WTC11 (cell line): Measurements from ENCODE around the gene DNAH17. TPM values are rescaled to one million over a fixed set of nuclear protein-coding genes. Genes with fewer than 3 reads are reported as not detected.
A peak's percentile ranks its signal among the peaks of the same experiment; 100 is the strongest.

ENCODE experiments used
- ATAC-seq: fragments of 200-7000 bp; cut with Tn5 transposase; 2 replicates; pipeline ENCODE4 v1.10.0; 2021; ENCODE audit warnings: mild to moderate bottlenecking, moderate library complexity
- CTCF ChIA-PET: fragments of 300-600 bp; sonication (Branson Sonifier 250); formaldehyde crosslinking; loops from one replicate; lab custom pipeline; 2021; ENCODE audit warnings: antibody characterized with exemption; lab: Charles Lee
- POLR2A ChIA-PET: fragments of 350-600 bp; sonication (Branson Sonifier 250); formaldehyde crosslinking; loops from one replicate; lab custom pipeline; 2021; ENCODE audit warnings: antibody characterized with exemption; lab: Charles Lee
- DNase-seq: peaks from one replicate; pipeline ENCODE4 v3.0.0; 2021; ENCODE audit warnings: low spot score
- H3K27ac Mint-ChIP-seq: 2 replicates; pipeline ENCODE4 v1.8.0; 2021; ENCODE audit warnings: mixed read lengths
- H3K27me3 Mint-ChIP-seq: 2 replicates; pipeline ENCODE4 v1.8.0; 2021; ENCODE audit warnings: low read depth, mild to moderate bottlenecking, moderate library complexity, mixed read lengths
- H3K36me3 Mint-ChIP-seq: 2 replicates; pipeline ENCODE4 v1.8.0; 2021; ENCODE audit warnings: mixed read lengths
- H3K4me1 Mint-ChIP-seq: 2 replicates; pipeline ENCODE4 v1.8.0; 2022; ENCODE audit warnings: mixed read lengths
- H3K4me3 Mint-ChIP-seq: 2 replicates; pipeline ENCODE4 v1.8.0; 2021; ENCODE audit warnings: mild to moderate bottlenecking, moderate library complexity, mixed read lengths
- H3K9me3 Mint-ChIP-seq: 2 replicates; pipeline ENCODE4 v1.8.0; 2021; ENCODE audit warnings: mixed read lengths
- CREM ChIP-seq: sonication (generic); formaldehyde crosslinking; IDR thresholded peaks from 2 replicates; pipeline ENCODE4 v1.8.1; 2022; ENCODE audit warnings: mild to moderate bottlenecking, missing genetic modification reagents, moderate library complexity
- E2F5 ChIP-seq: sonication (generic); formaldehyde crosslinking; IDR thresholded peaks from 2 replicates; pipeline ENCODE4 v1.8.1; 2022; ENCODE audit warnings: mild to moderate bottlenecking, moderate library complexity, missing genetic modification reagents
- HMGXB4 ChIP-seq: sonication (generic); formaldehyde crosslinking; IDR thresholded peaks from 2 replicates; pipeline ENCODE4 v1.8.1; 2023; ENCODE audit warnings: mild to moderate bottlenecking, moderate library complexity, missing genetic modification reagents
- MXD4 ChIP-seq: fragments of 250-450 bp; sonication (Bioruptor Pico); IDR thresholded peaks from 2 replicates; pipeline ENCODE4 v1.8.0; 2021; ENCODE audit warnings: mild to moderate bottlenecking, moderate library complexity, borderline replicate concordance
- NR1H2 ChIP-seq: sonication (generic); formaldehyde crosslinking; IDR thresholded peaks from 2 replicates; pipeline ENCODE4 v1.9.0; 2021; ENCODE audit warnings: mild to moderate bottlenecking, moderate library complexity, missing genetic modification reagents
- OVOL2 ChIP-seq: fragments of 250-450 bp; sonication (Bioruptor Pico); IDR thresholded peaks from 2 replicates; pipeline ENCODE4 v1.9.0; 2021; ENCODE audit warnings: mild to moderate bottlenecking, borderline replicate concordance
- TP53 ChIP-seq: sonication (generic); formaldehyde crosslinking; IDR thresholded peaks from 2 replicates; pipeline ENCODE4 v1.8.1; 2023; ENCODE audit warnings: mild to moderate bottlenecking, missing genetic modification reagents
- ZNF219 ChIP-seq: sonication (generic); formaldehyde crosslinking; IDR thresholded peaks from 2 replicates; pipeline ENCODE4 v1.8.0; 2023; ENCODE audit warnings: missing genetic modification reagents, mild to moderate bottlenecking, borderline replicate concordance
- ZNF317 ChIP-seq: sonication (generic); formaldehyde crosslinking; IDR thresholded peaks from 2 replicates; pipeline ENCODE4 v1.8.1; 2023; ENCODE audit warnings: low read depth, mild to moderate bottlenecking, moderate library complexity, missing genetic modification reagents, borderline replicate concordance
- ZNF423 ChIP-seq: fragments of 250-450 bp; sonication (Bioruptor Pico); IDR thresholded peaks from 2 replicates; pipeline ENCODE4 v2.1.2; 2022; ENCODE audit warnings: mild to moderate bottlenecking, moderate library complexity
- total RNA-seq: library from RNA; stranded (reverse); gene quantifications from 3 replicates; pipeline ENCODE4 v1.2.3, GENCODE V29; 2021
- TF ChIP-seq, protein P1 (sequence below): sonication (generic); formaldehyde crosslinking; IDR thresholded peaks from 2 replicates; pipeline ENCODE4 v1.8.0; 2022; ENCODE audit warnings: mild to moderate bottlenecking, missing genetic modification reagents
- TF ChIP-seq, protein P2 (sequence below): fragments of 250-450 bp; sonication (Bioruptor Pico); IDR thresholded peaks from 2 replicates; pipeline ENCODE4 v2.1.2; 2022; ENCODE audit warnings: mild to moderate bottlenecking, moderate library complexity
- TF ChIP-seq, protein P3 (sequence below): sonication (generic); formaldehyde crosslinking; IDR thresholded peaks from 2 replicates; pipeline ENCODE4 v1.8.0; 2022; ENCODE audit warnings: mild to moderate bottlenecking, missing genetic modification reagents
- TF ChIP-seq, protein P4 (sequence below): sonication (generic); formaldehyde crosslinking; IDR thresholded peaks from 2 replicates; pipeline ENCODE4 v1.8.0; 2022; ENCODE audit warnings: missing genetic modification reagents

The DNAH17 gene
- total RNA-seq, 1 experiment from 2014 or later: 0.87 TPM

DNA sequence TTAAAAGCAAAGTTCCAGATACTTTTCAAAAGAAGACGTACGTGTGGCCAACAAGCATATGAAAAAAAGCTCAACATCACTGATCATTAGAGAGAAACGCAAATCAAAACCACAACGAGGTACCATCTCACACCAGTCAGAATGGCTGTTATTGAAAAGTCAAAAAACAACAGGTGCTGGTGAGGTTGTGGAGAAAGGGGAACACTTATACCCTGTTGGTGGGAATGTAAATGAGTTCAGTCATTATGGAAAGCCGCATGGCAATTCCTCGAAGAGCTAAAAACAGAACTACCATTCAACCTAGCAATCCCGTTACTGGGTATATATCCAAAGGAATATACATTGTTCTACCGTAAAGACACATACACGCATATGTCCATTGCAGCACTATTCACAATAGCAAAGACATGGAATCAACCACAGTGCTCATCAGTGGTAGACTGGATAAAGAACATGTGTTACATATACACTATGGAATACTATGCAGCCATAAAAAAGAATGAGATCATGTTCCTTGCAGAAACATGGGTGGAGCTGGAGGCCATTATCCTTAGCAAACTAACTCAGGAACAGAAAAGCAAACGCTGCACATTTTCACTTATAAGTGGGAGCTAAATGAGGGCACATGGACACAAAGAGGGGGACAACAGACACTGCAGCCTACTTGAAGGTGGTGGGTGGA is 31.1 kb upstream of the DNAH17 start (continued):
- TF ChIP-seq NR1H2 (CRISPR knock-in tag) (no peak), OVOL2 (CRISPR knock-in tag) (no peak)
- TF ChIP-seq, protein P1, sequence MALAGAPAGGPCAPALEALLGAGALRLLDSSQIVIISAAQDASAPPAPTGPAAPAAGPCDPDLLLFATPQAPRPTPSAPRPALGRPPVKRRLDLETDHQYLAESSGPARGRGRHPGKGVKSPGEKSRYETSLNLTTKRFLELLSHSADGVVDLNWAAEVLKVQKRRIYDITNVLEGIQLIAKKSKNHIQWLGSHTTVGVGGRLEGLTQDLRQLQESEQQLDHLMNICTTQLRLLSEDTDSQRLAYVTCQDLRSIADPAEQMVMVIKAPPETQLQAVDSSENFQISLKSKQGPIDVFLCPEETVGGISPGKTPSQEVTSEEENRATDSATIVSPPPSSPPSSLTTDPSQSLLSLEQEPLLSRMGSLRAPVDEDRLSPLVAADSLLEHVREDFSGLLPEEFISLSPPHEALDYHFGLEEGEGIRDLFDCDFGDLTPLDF (CRISPR knock-in tag): no peak

DNA sequence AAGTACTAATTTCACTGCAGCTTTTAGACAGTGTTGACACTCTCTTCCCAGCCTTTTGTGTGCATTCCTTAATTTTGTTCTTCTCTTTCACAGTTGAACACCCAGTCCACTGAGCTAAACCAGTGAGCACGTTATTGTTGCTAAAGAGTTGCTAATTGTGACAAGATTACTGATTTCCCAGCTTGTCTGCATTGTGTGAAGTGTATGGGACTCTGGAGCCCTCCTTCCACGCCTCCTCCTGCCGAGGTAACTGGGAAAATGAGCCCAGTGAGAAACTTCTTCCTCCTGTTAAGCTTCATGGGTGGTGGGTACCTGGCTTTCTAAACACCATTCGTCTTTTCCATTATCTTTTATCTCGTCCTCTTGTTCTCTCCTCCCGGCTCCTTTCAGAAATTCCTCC is 29.8 kb upstream of the DNAH17 start:
- Mint-ChIP-seq H3K36me3 (peaks cover 4% of the 10 kb centered on the region; the same call in 1 of the 2 replicates), H3K4me1 (peaks cover 21% of the 10 kb centered on the region), H3K27me3 (peaks cover 40% of the 10 kb centered on the region), H3K4me3 (no peak overlapping the region), H3K9me3 (peaks cover 7% of the 10 kb centered on the region), H3K27ac (peak overlapping the region; percentile 23; the same call in 1 of the 2 replicates)
- DNase-seq: no peak
- no peak for ATAC-seq
- CTCF ChIA-PET: interaction anchor here (0.7 to 4.0 kb wide), 4 partner anchors 9 to 185 kb away, joined by 3 to 36 read pairs (median 6); no protein-coding TSS in a partner anchor
- POLR2A ChIA-PET: no interaction called here
- TF ChIP-seq HMGXB4 (CRISPR knock-in tag) (no peak), E2F5 (CRISPR knock-in tag) (no peak), ZNF423 (no peak), NR1H2 (CRISPR knock-in tag) (no peak), CREM (CRISPR knock-in tag) (no peak), ZNF317 (CRISPR knock-in tag) (no peak), ZNF219 (CRISPR knock-in tag) (no peak), MXD4 (no peak)
- TF ChIP-seq, protein P2, sequence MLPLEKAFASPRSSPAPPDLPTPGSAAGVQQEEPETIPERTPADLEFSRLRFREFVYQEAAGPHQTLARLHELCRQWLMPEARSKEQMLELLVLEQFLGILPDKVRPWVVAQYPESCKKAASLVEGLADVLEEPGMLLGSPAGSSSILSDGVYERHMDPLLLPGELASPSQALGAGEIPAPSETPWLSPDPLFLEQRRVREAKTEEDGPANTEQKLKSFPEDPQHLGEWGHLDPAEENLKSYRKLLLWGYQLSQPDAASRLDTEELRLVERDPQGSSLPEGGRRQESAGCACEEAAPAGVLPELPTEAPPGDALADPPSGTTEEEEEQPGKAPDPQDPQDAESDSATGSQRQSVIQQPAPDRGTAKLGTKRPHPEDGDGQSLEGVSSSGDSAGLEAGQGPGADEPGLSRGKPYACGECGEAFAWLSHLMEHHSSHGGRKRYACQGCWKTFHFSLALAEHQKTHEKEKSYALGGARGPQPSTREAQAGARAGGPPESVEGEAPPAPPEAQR (CRISPR knock-in tag): no peak
- TF ChIP-seq, protein P3, sequence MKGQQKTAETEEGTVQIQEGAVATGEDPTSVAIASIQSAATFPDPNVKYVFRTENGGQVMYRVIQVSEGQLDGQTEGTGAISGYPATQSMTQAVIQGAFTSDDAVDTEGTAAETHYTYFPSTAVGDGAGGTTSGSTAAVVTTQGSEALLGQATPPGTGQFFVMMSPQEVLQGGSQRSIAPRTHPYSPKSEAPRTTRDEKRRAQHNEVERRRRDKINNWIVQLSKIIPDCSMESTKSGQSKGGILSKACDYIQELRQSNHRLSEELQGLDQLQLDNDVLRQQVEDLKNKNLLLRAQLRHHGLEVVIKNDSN (CRISPR knock-in tag): no peak

DNA sequence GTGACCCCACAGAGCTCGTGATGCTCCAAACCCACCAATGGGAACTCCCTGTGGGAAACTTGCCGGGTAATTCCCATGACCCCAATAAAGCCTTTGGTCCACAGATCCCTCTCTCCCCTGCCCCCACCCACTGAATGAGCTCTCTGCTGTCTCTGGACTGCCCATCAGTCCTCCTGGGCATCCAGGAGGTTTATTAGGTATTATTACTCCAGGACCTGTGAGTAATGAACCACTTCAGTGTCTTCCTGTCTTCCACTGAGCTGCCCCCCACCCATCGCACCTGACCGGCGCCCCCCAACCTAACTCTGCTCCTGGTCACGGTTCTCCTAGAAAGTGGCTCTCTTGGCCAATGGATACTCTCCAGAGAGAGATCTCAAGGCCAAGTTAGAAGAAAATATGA is 28.7 kb upstream of the DNAH17 start:
- peaks cover 4% of the 10 kb centered on the region; the same call in 1 of the 2 replicates for H3K36me3 Mint-ChIP-seq

More for the DNA sequence above, 28.7 kb upstream of the DNAH17 start:
- Mint-ChIP-seq H3K27me3 (peaks cover 29% of the 10 kb centered on the region), H3K4me1 (peaks cover 9% of the 10 kb centered on the region), H3K9me3 (peaks cover 7% of the 10 kb centered on the region), H3K27ac (no peak overlapping the region), H3K4me3 (no peak overlapping the region)
- no peak for DNase-seq
- CTCF ChIA-PET: interaction anchor here (0.6 to 4.0 kb wide), 2 partner anchors 64 to 108 kb away, joined by 3 to 36 read pairs; no protein-coding TSS in a partner anchor
- ATAC-seq: no peak
- no peak for TF ChIP-seq ZNF219 (CRISPR knock-in tag)
- TF ChIP-seq, protein P4, sequence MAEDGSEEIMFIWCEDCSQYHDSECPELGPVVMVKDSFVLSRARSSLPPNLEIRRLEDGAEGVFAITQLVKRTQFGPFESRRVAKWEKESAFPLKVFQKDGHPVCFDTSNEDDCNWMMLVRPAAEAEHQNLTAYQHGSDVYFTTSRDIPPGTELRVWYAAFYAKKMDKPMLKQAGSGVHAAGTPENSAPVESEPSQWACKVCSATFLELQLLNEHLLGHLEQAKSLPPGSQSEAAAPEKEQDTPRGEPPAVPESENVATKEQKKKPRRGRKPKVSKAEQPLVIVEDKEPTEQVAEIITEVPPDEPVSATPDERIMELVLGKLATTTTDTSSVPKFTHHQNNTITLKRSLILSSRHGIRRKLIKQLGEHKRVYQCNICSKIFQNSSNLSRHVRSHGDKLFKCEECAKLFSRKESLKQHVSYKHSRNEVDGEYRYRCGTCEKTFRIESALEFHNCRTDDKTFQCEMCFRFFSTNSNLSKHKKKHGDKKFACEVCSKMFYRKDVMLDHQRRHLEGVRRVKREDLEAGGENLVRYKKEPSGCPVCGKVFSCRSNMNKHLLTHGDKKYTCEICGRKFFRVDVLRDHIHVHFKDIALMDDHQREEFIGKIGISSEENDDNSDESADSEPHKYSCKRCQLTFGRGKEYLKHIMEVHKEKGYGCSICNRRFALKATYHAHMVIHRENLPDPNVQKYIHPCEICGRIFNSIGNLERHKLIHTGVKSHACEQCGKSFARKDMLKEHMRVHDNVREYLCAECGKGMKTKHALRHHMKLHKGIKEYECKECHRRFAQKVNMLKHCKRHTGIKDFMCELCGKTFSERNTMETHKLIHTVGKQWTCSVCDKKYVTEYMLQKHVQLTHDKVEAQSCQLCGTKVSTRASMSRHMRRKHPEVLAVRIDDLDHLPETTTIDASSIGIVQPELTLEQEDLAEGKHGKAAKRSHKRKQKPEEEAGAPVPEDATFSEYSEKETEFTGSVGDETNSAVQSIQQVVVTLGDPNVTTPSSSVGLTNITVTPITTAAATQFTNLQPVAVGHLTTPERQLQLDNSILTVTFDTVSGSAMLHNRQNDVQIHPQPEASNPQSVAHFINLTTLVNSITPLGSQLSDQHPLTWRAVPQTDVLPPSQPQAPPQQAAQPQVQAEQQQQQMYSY (CRISPR knock-in tag): no peak
- no peak for TF ChIP-seq TP53 (CRISPR knock-in tag)
- POLR2A ChIA-PET: no interaction called here
